PC-9 (cell line): ENCODE data around the gene TMEM135. TPM values are rescaled to one million over a fixed set of nuclear protein-coding genes. Genes with fewer than 3 reads are reported as not detected.
"Not testable (repeated sequence)": the region's sequence is repeated elsewhere in the genome, so short reads cannot be mapped to it uniquely, and the experiment has no call there.

ENCODE experiments used
- BruUV-seq: library from RNA; stranded (reverse); fragments of 400-500 nt; replicated peaks from 2 replicates; lab custom pipeline; 2021; lab: Mats Ljungman, UMichigan
- CTCF ChIA-PET: fragments of 300-600 bp; sonication (Branson Sonifier 250); formaldehyde crosslinking; loops from one replicate; lab custom pipeline; 2022; ENCODE audit warnings: antibody characterized with exemption; lab: Charles Lee
- POLR2A ChIA-PET: fragments of 300-600 bp; sonication (Branson Sonifier 250); formaldehyde crosslinking; loops from one replicate; lab custom pipeline; 2022; ENCODE audit warnings: antibody characterized with exemption; ENCODE audit not compliant: unreplicated experiment; lab: Charles Lee
- DNase-seq, 2 experiments: peaks; one replicate each; pipeline versions ENCODE4 v3.0.0 to v3.0.0-alpha.2; 2015 to 2022; ENCODE audit warnings: mixed read lengths in 1 of 2
- H2AFZ ChIP-seq: fragments of 200-600 bp; sonication (generic); 2 replicates; pipeline ENCODE4 v1.8.1; 2017; ENCODE audit warnings: antibody characterized with exemption
- H3F3A ChIP-seq: fragments of 200-600 bp; sonication (generic); 2 replicates; pipeline ENCODE4 v1.8.1; 2017; ENCODE audit warnings: antibody characterized with exemption, mild to moderate bottlenecking, low read depth; ENCODE audit not compliant: insufficient read depth
- H3K27ac ChIP-seq: fragments of 200-600 bp; sonication (generic); 2 replicates; pipeline ENCODE4 v1.6.1; 2016; ENCODE audit warnings: mixed run types
- H3K27me3 ChIP-seq: fragments of 200-600 bp; sonication (generic); 2 replicates; pipeline ENCODE4 v1.6.1; 2016; ENCODE audit warnings: low read depth, mixed run types; ENCODE audit not compliant: insufficient read depth
- H3K36me3 ChIP-seq: fragments of 200-600 bp; sonication (generic); 2 replicates; pipeline ENCODE4 v1.6.1; 2016; ENCODE audit warnings: low read depth, mixed run types
- H3K4me1 ChIP-seq: fragments of 200-600 bp; sonication (generic); replicated peaks from 2 replicates; pipeline ENCODE4 v1.6.1; 2016; ENCODE audit warnings: mixed run types; ENCODE audit not compliant: insufficient read depth
- H3K4me2 ChIP-seq: fragments of 200-600 bp; sonication (generic); 2 replicates; pipeline ENCODE4 v1.6.1; 2017; ENCODE audit warnings: mixed run types
- H3K4me3 ChIP-seq: fragments of 200-600 bp; sonication (generic); 2 replicates; pipeline ENCODE4 v1.6.1; 2016; ENCODE audit warnings: mixed run types
- H3K79me2 ChIP-seq: fragments of 200-600 bp; sonication (generic); 2 replicates; pipeline ENCODE4 v1.6.1; 2017; ENCODE audit warnings: low read depth, mixed run types
- H3K9me2 ChIP-seq: fragments of 200-600 bp; sonication (generic); 2 replicates; pipeline ENCODE4 v1.8.1; 2017; ENCODE audit warnings: mild to moderate bottlenecking; ENCODE audit not compliant: insufficient read depth
- H3K9me3 ChIP-seq: fragments of 200-600 bp; sonication (generic); 2 replicates; pipeline ENCODE4 v1.8.1; 2016; ENCODE audit warnings: low read depth; ENCODE audit not compliant: insufficient read depth
- H4K20me1 ChIP-seq: fragments of 200-600 bp; sonication (generic); 2 replicates; pipeline ENCODE4 v1.8.1; 2017; ENCODE audit not compliant: insufficient read depth
- CTCF ChIP-seq: fragments of 200-600 bp; sonication (generic); conservative IDR thresholded peaks from 2 replicates; pipeline ENCODE4 v1.6.1; 2017; ENCODE audit warnings: mixed run types, antibody characterized with exemption, mild to moderate bottlenecking, moderate library complexity
- EZH2 ChIP-seq: fragments of 200-600 bp; sonication (generic); IDR thresholded peaks from 2 replicates; pipeline ENCODE4 v1.8.0; 2017; ENCODE audit warnings: antibody characterized with exemption, low read depth
- intact Hi-C: fragments of 100-400 bp; cut with micrococcal nuclease; formaldehyde crosslinking; loops from one replicate; pipeline ENCODE4 v1.10.0; 2022; ENCODE audit not compliant: unreplicated experiment
- total RNA-seq: library from RNA; stranded (reverse); gene quantifications from 2 replicates; pipeline ENCODE4 v1.2.3, GENCODE V29; 2021

TMEM135 gene
- total RNA-seq, 1 experiment from 2014 or later, result 42.0 TPM

- no peak for TF ChIP-seq CTCF
- no peak for TF ChIP-seq EZH2
- no peaks in the 10 kb centered on the region for H3F3A ChIP-seq
- peak in 1 of 2 experiments; percentile 46 for DNase-seq
Measured at GRCh38 chr11:86990515-86990914, 47.2 kb upstream of the TMEM135 start.

GRCh38 chr11:86991341-86991740 is 46.4 kb upstream of the TMEM135 start:
- intact Hi-C loops, result loop anchor here (2.0 kb wide), 1 partner anchor 45 kb away; the partner anchor contains the start of gene TMEM135
- TF ChIP-seq EZH2, result no peak
- no peak for TF ChIP-seq CTCF
- Histone ChIP-seq H3K27me3 (no peaks in the 10 kb centered on the region), H3K27ac (no peak overlapping the region), H3K79me2 (no peaks in the 10 kb centered on the region), H3K4me1 (peaks cover 16% of the 10 kb centered on the region), H3F3A (no peaks in the 10 kb centered on the region), H3K4me3 (no peak overlapping the region), H3K9me2 (no peaks in the 10 kb centered on the region), H3K4me2 (no peak overlapping the region), H2AFZ (no peak overlapping the region), H3K9me3 (no peaks in the 10 kb centered on the region), H4K20me1 (no peaks in the 10 kb centered on the region), H3K36me3 (no peaks in the 10 kb centered on the region)
- no peak for DNase-seq
- ChIA-PET CTCF (interaction anchor here (0.6 kb wide), 1 partner anchor 67 kb away, joined by 7 read pairs; no protein-coding TSS in a partner anchor), POLR2A (no interaction called here)
- BruUV-seq, result no TSS peak

More at GRCh38 chr11:86990515-86990914, 47.2 kb upstream of the TMEM135 start:
- Histone ChIP-seq H3K9me2 (no peaks in the 10 kb centered on the region), H3K4me1 (peaks cover 16% of the 10 kb centered on the region), H3K4me2 (no peak overlapping the region), H3K36me3 (no peaks in the 10 kb centered on the region), H3K4me3 (no peak overlapping the region), H3K79me2 (no peaks in the 10 kb centered on the region), H3K27ac (no peak overlapping the region), H2AFZ (no peak overlapping the region), H3K27me3 (no peaks in the 10 kb centered on the region), H4K20me1 (no peaks in the 10 kb centered on the region), H3K9me3 (no peaks in the 10 kb centered on the region)
- POLR2A ChIA-PET, result interaction anchor here (1.0 kb wide), 1 partner anchor 157 kb away, joined by 3 read pairs; no protein-coding TSS in a partner anchor
- CTCF ChIA-PET, result no interaction called here
- BruUV-seq, result no TSS peak
- intact Hi-C loops, result loop anchor here (2.0 kb wide), 1 partner anchor 46 kb away; the partner anchor contains the start of gene TMEM135

- H3K36me3 ChIP-seq, H3K4me2 ChIP-seq, H3K9me2 ChIP-seq, BruUV-seq, H3F3A ChIP-seq, H3K4me3 ChIP-seq, H3K27ac ChIP-seq, POLR2A ChIA-PET, intact Hi-C loops, H2AFZ ChIP-seq, CTCF ChIA-PET, H4K20me1 ChIP-seq, H3K79me2 ChIP-seq, H3K9me3 ChIP-seq, H3K27me3 ChIP-seq, DNase-seq: not testable (repeated sequence)
- H3K4me1 ChIP-seq, result peaks cover 16% of the 10 kb centered on the region
Measured at GRCh38 chr11:86992340-86992739, 45.4 kb upstream of the TMEM135 start.

GRCh38 chr11:86993031-86993430 is 44.7 kb upstream of the TMEM135 start:
- Histone ChIP-seq H3F3A (no peaks in the 10 kb centered on the region), H3K4me3 (no peak overlapping the region), H3K4me1 (peaks cover 16% of the 10 kb centered on the region), H4K20me1 (no peaks in the 10 kb centered on the region), H3K79me2 (no peaks in the 10 kb centered on the region), H3K9me3 (no peaks in the 10 kb centered on the region), H3K9me2 (no peaks in the 10 kb centered on the region), H3K27me3 (no peaks in the 10 kb centered on the region), H3K27ac (no peak overlapping the region), H2AFZ (no peak overlapping the region), H3K4me2 (no peak overlapping the region), H3K36me3 (no peaks in the 10 kb centered on the region)
- intact Hi-C loops, result no loop called here
- ChIA-PET POLR2A (no interaction called here), CTCF (no interaction called here)
- BruUV-seq, result no TSS peak
- TF ChIP-seq CTCF, result no peak
- TF ChIP-seq EZH2, result no peak
- no peak for DNase-seq
